Esophagus muscularis mucosa (tissue), 4 donors: ENCODE results near the gene DOK7. TPM values are rescaled to one million over a fixed set of nuclear protein-coding genes. Genes with fewer than 3 reads are reported as not detected.

Experiments used
- DNase-seq: peaks from one replicate; pipeline ENCODE4 v3.0.0-alpha.2; 2017; ENCODE audit errors: extremely low spot score
- H3K27ac ChIP-seq, 4 donors: fragments of 200-600 bp; sonication (generic); replicated peaks in 1 of 4; 1 replicate in 3 of 4; 2 replicates in 1 of 4; pipeline ENCODE4 v1.5.1; 2016 to 2019; ENCODE audit warnings: mild to moderate bottlenecking in 1 of 4
- H3K27me3 ChIP-seq, 4 donors: fragments of 200-600 bp; sonication (generic); one replicate each; pipeline versions ENCODE4 v1.5.1 to v1.6.0; 2016 to 2019
- H3K36me3 ChIP-seq, 4 donors: fragments of 200-600 bp; sonication (generic); one replicate each; pipeline ENCODE4 v1.5.1; 2016 to 2019
- H3K4me1 ChIP-seq, 4 donors: fragments of 200-600 bp; sonication (generic); one replicate each; pipeline ENCODE4 v1.5.1; 2016 to 2019
- H3K4me3 ChIP-seq, 4 donors: fragments of 200-600 bp; sonication (generic); 1 replicate in 2 of 4; 2 replicates in 2 of 4; pipeline ENCODE4 v1.5.1; 2016 to 2019; ENCODE audit warnings: mild to moderate bottlenecking in 4 of 4, moderate library complexity in 1 of 4
- H3K9me3 ChIP-seq, 4 donors: fragments of 200-600 bp; sonication (generic); 1 replicate in 3 of 4; 2 replicates in 1 of 4; pipeline ENCODE4 v1.5.1; 2016 to 2019
- CTCF ChIP-seq, 3 experiments: fragments of 200-600 bp in 2 of 3; fragments of 450-650 bp in 1 of 3; sonication (generic) in 2 of 3; IDR thresholded peaks; one replicate each; pipeline ENCODE4 v1.5.1; 2017 to 2019; ENCODE audit warnings: antibody characterized with exemption in 3 of 3, mild to moderate bottlenecking in 2 of 3, moderate library complexity in 1 of 3
- EP300 ChIP-seq: sonication (generic); formaldehyde crosslinking; IDR thresholded peaks from one replicate; pipeline ENCODE4 v1.6.1; 2017; ENCODE audit warnings: antibody characterized with exemption
- POLR2A ChIP-seq: fragments of 450-650 bp; IDR thresholded peaks from one replicate; pipeline ENCODE4 v1.6.1; 2017; ENCODE audit warnings: antibody characterized with exemption, moderate library complexity, mild to moderate bottlenecking, low read depth
- POLR2AphosphoS5 ChIP-seq, 2 donors: sonication (generic); formaldehyde crosslinking; IDR thresholded peaks; one replicate each; pipeline ENCODE4 v1.6.1; 2017; ENCODE audit warnings: antibody characterized with exemption in 2 of 2
- WGBS: methylation state at CpG from one replicate; pipeline ENCODE4 v1.1.5; 2018; 5-methylcytosine and 5-hydroxymethylcytosine counted together
- intact Hi-C: fragments of 100-400 bp; cut with DNase I; formaldehyde crosslinking; loops from one replicate; pipeline ENCODE4 v1.15.1; 2023
- total RNA-seq, 4 donors: library from RNA; depleted of rRNA; stranded (reverse); fragments of >200 nt; gene quantifications; one replicate each; pipeline versions ENCODE4 v1.1.0 to v1.2.1, GENCODE V29; 2016

Gene DOK7
- total RNA-seq, 4 donors from 2014 or later, result 0.50 to 1.7 (median 1.4) TPM

GRCh38 chr4:3519468-3520264, 56.6 kb downstream of the DOK7 start:
- TF ChIP-seq POLR2A, result no peak
- TF ChIP-seq POLR2AphosphoS5 (IDR thresholded peaks at IDR 0.05), result no peak
- TF ChIP-seq CTCF (IDR thresholded peaks at IDR 0.05), result no peak
- no peak for TF ChIP-seq EP300
- intact Hi-C loops, result no loop called here
- WGBS, result 91% methylated on average over 21 of the region's 23 CpGs
- no peaks in the 10 kb centered on the region for H3K27me3 ChIP-seq
- H3K27ac ChIP-seq, result no peak overlapping the region
- no peak for DNase-seq
- no peak overlapping the region for H3K4me3 ChIP-seq
- peaks cover 87 to 100% (median 100%) of the 10 kb centered on the region in 4 donors for H3K36me3 ChIP-seq
- H3K9me3 ChIP-seq, result no peaks in the 10 kb centered on the region
- no peaks in the 10 kb centered on the region for H3K4me1 ChIP-seq

GRCh38 chr4:3520276-3520675, 57.2 kb downstream of the DOK7 start:
- TF ChIP-seq POLR2A (no peak), EP300 (no peak), POLR2AphosphoS5 (IDR thresholded peaks at IDR 0.05) (no peak), CTCF (IDR thresholded peaks at IDR 0.05) (no peak)
- H3K4me3 ChIP-seq, result no peak overlapping the region
- no peaks in the 10 kb centered on the region for H3K27me3 ChIP-seq
- DNase-seq, result no peak
- 82% methylated on average over 11 of the region's 11 CpGs for WGBS
- H3K4me1 ChIP-seq, result no peaks in the 10 kb centered on the region
- peaks cover 84 to 100% (median 97%) of the 10 kb centered on the region in 4 donors for H3K36me3 ChIP-seq
- intact Hi-C loops, result no loop called here
- no peak overlapping the region for H3K27ac ChIP-seq
- H3K9me3 ChIP-seq, result no peaks in the 10 kb centered on the region

DNA sequence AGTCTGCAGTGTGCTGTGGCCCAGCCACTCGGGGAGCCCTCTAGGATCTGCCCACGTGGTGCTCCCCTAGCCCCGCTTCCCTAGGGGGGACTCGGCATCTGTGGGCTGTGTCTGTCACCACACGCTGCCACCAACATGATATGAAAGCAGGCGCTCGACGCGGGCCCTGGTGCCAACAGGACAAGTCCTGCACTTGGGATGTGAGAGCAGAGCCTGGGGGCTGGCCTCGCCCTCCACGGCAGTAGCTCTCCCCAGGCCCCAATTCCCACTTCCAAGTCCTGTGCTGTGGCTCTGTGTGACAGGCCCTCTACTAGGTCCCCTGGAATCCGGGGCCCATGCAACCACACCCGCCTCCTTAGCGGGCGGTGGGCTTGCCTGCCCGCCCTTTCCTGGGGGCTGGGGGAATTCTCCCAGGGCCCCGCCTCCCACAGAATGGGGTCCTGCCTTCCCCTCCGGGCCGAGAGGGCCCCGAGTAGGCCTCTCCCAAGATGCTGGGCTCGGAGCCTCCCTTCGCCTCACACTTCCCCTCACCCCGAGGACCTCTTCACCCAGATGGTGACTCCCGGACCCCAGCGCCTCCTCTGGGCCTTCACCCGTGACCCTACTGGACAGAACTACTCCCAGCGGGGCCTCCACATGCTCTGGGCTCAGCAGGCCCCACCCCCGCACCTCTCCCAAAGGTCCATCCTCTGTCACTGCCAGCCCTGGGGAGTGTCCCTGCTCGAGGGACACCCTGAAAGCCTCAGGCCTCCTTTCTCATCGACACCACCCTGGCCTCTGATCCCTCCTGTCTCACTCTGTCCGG, 57.9 kb downstream of the DOK7 start:
- WGBS, result 86% methylated on average over 29 of the region's 31 CpGs
- no peak for DNase-seq
- intact Hi-C loops, result no loop called here
- Histone ChIP-seq H3K27me3 (no peaks in the 10 kb centered on the region), H3K36me3 (peaks cover 80 to 99% (median 93%) of the 10 kb centered on the region in 4 donors), H3K4me3 (no peak overlapping the region), H3K4me1 (peaks cover 0 to 2% (median 0%) of the 10 kb centered on the region in 4 donors), H3K27ac (no peak overlapping the region), H3K9me3 (no peaks in the 10 kb centered on the region)
- TF ChIP-seq POLR2A (no peak), EP300 (no peak), CTCF (IDR thresholded peaks at IDR 0.05) (no peak), POLR2AphosphoS5 (IDR thresholded peaks at IDR 0.05) (no peak)

DNA sequence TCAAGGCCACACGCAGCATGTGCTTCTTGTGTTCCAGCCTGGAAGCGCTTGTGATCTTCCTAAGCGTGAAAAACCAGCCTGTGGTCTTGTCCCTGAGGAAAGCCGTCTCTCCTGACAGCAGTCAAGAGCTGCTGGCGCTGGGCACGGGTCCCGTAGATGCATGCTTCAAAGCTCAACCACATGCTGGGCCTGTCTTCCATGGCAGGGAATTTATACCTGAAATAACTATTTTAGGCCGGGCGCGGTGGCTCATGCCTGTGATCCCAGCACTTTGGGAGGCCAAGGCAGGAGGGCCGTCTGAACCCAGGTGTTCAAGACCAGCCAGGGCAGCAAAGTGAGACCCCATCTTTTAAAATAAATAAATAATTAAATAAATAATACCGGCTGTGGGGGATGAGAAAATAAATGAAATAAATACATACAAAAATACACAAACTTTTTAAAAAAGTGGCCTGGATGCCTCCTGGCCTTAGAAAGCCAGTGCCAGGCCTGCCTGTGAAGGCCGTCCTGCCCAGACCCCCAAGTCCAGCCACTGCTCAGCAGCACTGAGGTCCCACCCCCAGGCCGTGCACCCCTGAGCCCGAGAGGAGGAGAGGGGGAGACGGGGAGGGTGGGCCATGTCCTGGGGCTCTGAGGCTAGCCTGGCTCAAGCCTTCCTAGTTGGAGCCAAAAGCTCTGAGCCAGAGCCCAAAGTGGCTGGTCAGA, 58.7 kb downstream of the DOK7 start:
- Histone ChIP-seq H3K36me3 (peaks cover 72 to 97% (median 88%) of the 10 kb centered on the region in 4 donors), H3K4me1 (peaks cover 0 to 10% (median 0%) of the 10 kb centered on the region in 4 donors), H3K9me3 (no peaks in the 10 kb centered on the region), H3K4me3 (no peak overlapping the region), H3K27me3 (no peaks in the 10 kb centered on the region), H3K27ac (no peak overlapping the region)
- intact Hi-C loops, result no loop called here
- no peak for DNase-seq
- TF ChIP-seq POLR2A (no peak), EP300 (no peak), CTCF (IDR thresholded peaks at IDR 0.05) (no peak)
- WGBS, result 86% methylated on average over 12 of the region's 16 CpGs
